Body of pancreas (tissue), 4 donors: ENCODE measurements around the gene CDKN1A. TPM values are rescaled to one million over a fixed set of nuclear protein-coding genes. Genes with fewer than 3 reads are reported as not detected.

ENCODE experiments used
- ATAC-seq: fragments of 150-250 bp; one replicate; pipeline ENCODE4 v1.9.1; 2016
- DNase-seq, 4 donors: peaks; one replicate each; pipeline ENCODE4 v3.0.0-alpha.2; 2019
- H3K27ac ChIP-seq, 4 donors: fragments of 200-600 bp; sonication (generic); 1 replicate in 3 of 4; 2 replicates in 1 of 4; pipeline versions ENCODE4 v1.5.1 to v1.6.1; 2016 to 2019; ENCODE audit warnings: mild to moderate bottlenecking in 1 of 4, mixed read lengths in 1 of 4, moderate library complexity in 1 of 4
- H3K27me3 ChIP-seq, 2 donors: fragments of 200-600 bp; sonication (generic); one replicate each; pipeline ENCODE4 v1.6.0; 2016; ENCODE audit warnings: mild to moderate bottlenecking in 1 of 2
- H3K36me3 ChIP-seq, 2 donors: fragments of 200-600 bp; sonication (generic); replicated peaks in 1 of 2; 2 replicates each; pipeline ENCODE4 v1.5.1; 2016; ENCODE audit warnings: low read depth in 2 of 2; ENCODE audit not compliant: insufficient read depth in 1 of 2
- H3K4me1 ChIP-seq: fragments of 200-600 bp; sonication (generic); one replicate; pipeline ENCODE4 v1.6.0; 2016
- H3K4me3 ChIP-seq, 2 donors: fragments of 200-600 bp; sonication (generic); 1 replicate in 1 of 2; 2 replicates in 1 of 2; pipeline ENCODE4 v1.5.1; 2016 to 2019
- H3K9me3 ChIP-seq, 3 donors: fragments of 200-600 bp; sonication (generic); 1 replicate in 2 of 3; 2 replicates in 1 of 3; pipeline ENCODE4 v1.5.1; 2016
- CTCF ChIP-seq, 7 experiments: fragments of 450-650 bp in 4 of 7; fragments of 200-600 bp in 3 of 7; sonication (generic) in 3 of 7; IDR thresholded peaks; one replicate each; pipeline ENCODE4 v1.5.1; 2016 to 2019; ENCODE audit warnings: antibody characterized with exemption in 7 of 7
- POLR2A ChIP-seq, 3 donors: fragments of 450-650 bp; IDR thresholded peaks; one replicate each; pipeline ENCODE4 v1.6.1; 2016; ENCODE audit warnings: antibody characterized with exemption in 3 of 3, mild to moderate bottlenecking in 2 of 3
- WGBS, 2 donors: methylation state at CpG; one replicate each; pipeline ENCODE4 v1.1.5; 2017; 5-methylcytosine and 5-hydroxymethylcytosine counted together
- intact Hi-C: fragments of 100-400 bp; cut with DNase I; formaldehyde crosslinking; loops from one replicate; pipeline ENCODE4 v1.15.1; 2023
- total RNA-seq, 2 donors: library from RNA; depleted of rRNA; stranded (reverse); fragments of >200 nt; gene quantifications; one replicate each; pipeline ENCODE4 v1.1.0, GENCODE V29; 2016

CDKN1A gene
- total RNA-seq, 2 donors from 2014 or later = 75.2 to 84.3 TPM

- ATAC-seq = no peak
- Histone ChIP-seq H3K27ac (no peak overlapping the region), H3K4me3 (no peak overlapping the region), H3K27me3 (no peaks in the 10 kb centered on the region), H3K36me3 (no peaks in the 10 kb centered on the region), H3K9me3 (no peaks in the 10 kb centered on the region), H3K4me1 (peaks cover 27% of the 10 kb centered on the region)
- intact Hi-C loops = loop anchor here (5.0 kb wide), 1 partner anchor 34 kb away; no protein-coding TSS in a partner anchor
- TF ChIP-seq POLR2A (IDR thresholded peaks at IDR 0.05) = no peak
- 69% methylated on average over 3 of the region's 3 CpGs for WGBS, 2 donors
- no peak for DNase-seq
Measured at GRCh38 chr6:36638579-36638978, 39.9 kb upstream of the CDKN1A start.

GRCh38 chr6:36639171-36639808 is 39.2 kb upstream of the CDKN1A start:
- no peak overlapping the region for H3K27ac ChIP-seq
- 86 to 90% methylated on average over 11 of the region's 11 CpGs for WGBS, 2 donors
- H3K4me3 ChIP-seq = no peak overlapping the region
- ATAC-seq (no peak), DNase-seq (no peak)
- H3K4me1 ChIP-seq = peaks cover 26% of the 10 kb centered on the region
- H3K27me3 ChIP-seq = no peaks in the 10 kb centered on the region
- no peak for TF ChIP-seq CTCF (IDR thresholded peaks at IDR 0.05)
- TF ChIP-seq POLR2A (IDR thresholded peaks at IDR 0.05) = no peak
- H3K9me3 ChIP-seq = no peaks in the 10 kb centered on the region
- intact Hi-C loops = loop anchor here (5.0 kb wide), 1 partner anchor 33 kb away; no protein-coding TSS in a partner anchor
- H3K36me3 ChIP-seq = no peaks in the 10 kb centered on the region

GRCh38 chr6:36641543-36641942 is 37.0 kb upstream of the CDKN1A start:
- WGBS, 2 donors = 74 to 76% methylated on average over 3 of the region's 3 CpGs
- intact Hi-C loops = no loop called here
- TF ChIP-seq CTCF (IDR thresholded peaks at IDR 0.05) (no peak), POLR2A (IDR thresholded peaks at IDR 0.05) (no peak)
- Histone ChIP-seq H3K27me3 (no peaks in the 10 kb centered on the region), H3K9me3 (no peaks in the 10 kb centered on the region), H3K36me3 (no peaks in the 10 kb centered on the region), H3K27ac (no peak overlapping the region), H3K4me3 (no peak overlapping the region), H3K4me1 (peaks cover 21% of the 10 kb centered on the region)
- DNase-seq (no peak), ATAC-seq (no peak)

- H3K4me1 ChIP-seq = peaks cover 21% of the 10 kb centered on the region
- intact Hi-C loops = no loop called here
- ATAC-seq = peak; percentile 95
- H3K36me3 ChIP-seq = no peaks in the 10 kb centered on the region
- TF ChIP-seq CTCF (IDR thresholded peaks at IDR 0.05) (no peak), POLR2A (IDR thresholded peaks at IDR 0.05) (no peak)
- no peak overlapping the region for H3K4me3 ChIP-seq
- H3K27me3 ChIP-seq = no peaks in the 10 kb centered on the region
- peak; percentile 90 to 97 (median 94) for DNase-seq
- 12 to 15% methylated on average over 5 to 8 of the region's 8 CpGs for WGBS, 2 donors
- H3K9me3 ChIP-seq = no peaks in the 10 kb centered on the region
- peak overlapping the region; percentile 60 to 70 (median 67) for H3K27ac ChIP-seq
Measured at GRCh38 chr6:36642913-36643817, 35.3 kb upstream of the CDKN1A start.

- intact Hi-C loops = no loop called here
- no peak overlapping the region for H3K4me3 ChIP-seq
- WGBS, 2 donors = 76 to 89% methylated on average over 4 of the region's 4 CpGs
- peak overlapping the region; percentile 60 to 70 (median 67) for H3K27ac ChIP-seq
- H3K4me1 ChIP-seq = peaks cover 21% of the 10 kb centered on the region
- TF ChIP-seq CTCF (IDR thresholded peaks at IDR 0.05) = no peak
- no peak for TF ChIP-seq POLR2A (IDR thresholded peaks at IDR 0.05)
- no peaks in the 10 kb centered on the region for H3K9me3 ChIP-seq
- H3K36me3 ChIP-seq = no peaks in the 10 kb centered on the region
- no peak for DNase-seq
- no peaks in the 10 kb centered on the region for H3K27me3 ChIP-seq
- no peak for ATAC-seq
Measured at GRCh38 chr6:36643977-36644376, 34.5 kb upstream of the CDKN1A start.
